Keratinocyte (primary cell): ENCODE data around the gene HYDIN. TPM values are rescaled to one million over a fixed set of nuclear protein-coding genes. Genes with fewer than 3 reads are reported as not detected.

Experiments used
- DNase-seq: peaks from one replicate; pipeline ENCODE4 v3.0.0-alpha.2; 2011; ENCODE audit warnings: low read depth, missing footprints, low spot score
- FAIRE-seq: peaks from 2 replicates; lab custom pipeline; 2011; peaks lifted over from hg19 to GRCh38; lab: Jason Lieb, UNC
- H2AFZ ChIP-seq: 2 replicates; pipeline ENCODE4 v1.6.0; 2012; ENCODE audit warnings: low read length, control low read depth, inconsistent platforms; ENCODE audit not compliant: control insufficient read depth
- H3K27ac ChIP-seq: 2 replicates; pipeline ENCODE4 v1.5.1; 2011; ENCODE audit warnings: low read length; ENCODE audit not compliant: control insufficient read depth, insufficient read depth
- H3K27me3 ChIP-seq: 3 replicates; pipeline ENCODE4 v1.6.0; 2011; ENCODE audit warnings: low read length; ENCODE audit not compliant: control insufficient read depth, insufficient read depth; ENCODE audit errors: extremely low read depth
- H3K36me3 ChIP-seq, 2 experiments: 2 replicates in 1 of 2; 3 replicates in 1 of 2; pipeline ENCODE4 v1.5.1; 2011; ENCODE audit warnings: low read length in 2 of 2, mild to moderate bottlenecking in 1 of 2; ENCODE audit not compliant: control insufficient read depth in 2 of 2, insufficient read depth in 2 of 2; ENCODE audit errors: extremely low read depth in 1 of 2
- H3K4me1 ChIP-seq: 3 replicates; pipeline ENCODE4 v1.5.1; 2011; ENCODE audit warnings: low read length; ENCODE audit not compliant: control insufficient read depth, insufficient read depth; ENCODE audit errors: extremely low read depth
- H3K4me2 ChIP-seq: 3 replicates; pipeline ENCODE4 v1.6.0; 2011; ENCODE audit warnings: low read depth, low read length; ENCODE audit not compliant: control insufficient read depth, insufficient read depth; ENCODE audit errors: extremely low read depth
- H3K4me3 ChIP-seq, 3 experiments: fragments of 200-600 bp in 1 of 3; sonication (generic) in 1 of 3; 2 replicates in 2 of 3; 3 replicates in 1 of 3; pipeline ENCODE4 v1.5.1; 2011 to 2016; ENCODE audit warnings: low read length in 3 of 3, mild to moderate bottlenecking in 3 of 3, control low read depth in 2 of 3, inconsistent platforms in 1 of 3, low read depth in 1 of 3, mixed read lengths in 1 of 3, mixed run types in 1 of 3, moderate library complexity in 1 of 3; ENCODE audit not compliant: control insufficient read depth in 2 of 3, insufficient read depth in 2 of 3; ENCODE audit errors: extremely low read depth in 1 of 3
- H3K79me2 ChIP-seq: 2 replicates; pipeline ENCODE4 v1.6.0; 2012; ENCODE audit warnings: low read length; ENCODE audit not compliant: control insufficient read depth, insufficient read depth
- H3K9ac ChIP-seq: 3 replicates; pipeline ENCODE4 v1.6.0; 2011; ENCODE audit warnings: low read length; ENCODE audit not compliant: control insufficient read depth, insufficient read depth; ENCODE audit errors: extremely low read depth
- H3K9me1 ChIP-seq: 3 replicates; pipeline ENCODE4 v1.6.0; 2011; ENCODE audit warnings: low read length; ENCODE audit not compliant: control insufficient read depth, insufficient read depth; ENCODE audit errors: extremely low read depth
- H3K9me3 ChIP-seq: 2 replicates; pipeline ENCODE4 v1.5.1; 2012; ENCODE audit warnings: low read depth, low read length; ENCODE audit not compliant: control insufficient read depth
- H4K20me1 ChIP-seq: 3 replicates; pipeline ENCODE4 v1.6.0; 2011; ENCODE audit warnings: low read length; ENCODE audit not compliant: control insufficient read depth, insufficient read depth; ENCODE audit errors: extremely low read depth
- EZH2 ChIP-seq: IDR thresholded peaks from one replicate; pipeline ENCODE4 v1.6.1; 2012; ENCODE audit warnings: inconsistent platforms, mild to moderate bottlenecking, low read length, moderate library complexity
- dilution Hi-C: fragments of 300-500 bp; cut with MboI; formaldehyde crosslinking; loops from one replicate; pipeline ENCODE4 v1.7.0; 2020; ENCODE audit warnings: low sequenced_read_pairs; ENCODE audit not compliant: extremely low pct_ligation_motif_present
- polyA plus RNA-seq, 5 experiments: library from polyadenylated mRNA; depleted of rRNA in 3 of 5; stranded (reverse) in 3 of 5; stranded (forward) in 1 of 5; unstranded in 1 of 5; fragments of >200 nt; gene quantifications; 1 replicate in 1 of 5; 2 replicates in 3 of 5; 3 replicates in 1 of 5; pipeline versions ENCODE4 v1.2.1 to v1.2.3, GENCODE V29; 2011 to 2012; ENCODE audit warnings: missing spikeins in 2 of 5, low read depth in 1 of 5, low replicate concordance in 1 of 5
- TF ChIP-seq, protein P1 (sequence below), 3 experiments: IDR thresholded peaks in 1 of 3; conservative IDR thresholded peaks in 1 of 3; optimal IDR thresholded peaks in 1 of 3; 2 replicates in 2 of 3; 3 replicates in 1 of 3; pipeline versions ENCODE3 to v1.5.1; 2011; ENCODE audit warnings: low read length in 3 of 3, mild to moderate bottlenecking in 3 of 3, moderate library complexity in 2 of 3, control low read depth in 1 of 3, inconsistent platforms in 1 of 3; ENCODE audit not compliant: insufficient read depth in 2 of 3; ENCODE audit errors: extremely low read depth in 1 of 3

HYDIN gene
- polyA plus RNA-seq, 1 donor (not counting 4 experiments of a cell fraction or from before 2014, with no cell fraction given), result 0.49 TPM

DNA sequence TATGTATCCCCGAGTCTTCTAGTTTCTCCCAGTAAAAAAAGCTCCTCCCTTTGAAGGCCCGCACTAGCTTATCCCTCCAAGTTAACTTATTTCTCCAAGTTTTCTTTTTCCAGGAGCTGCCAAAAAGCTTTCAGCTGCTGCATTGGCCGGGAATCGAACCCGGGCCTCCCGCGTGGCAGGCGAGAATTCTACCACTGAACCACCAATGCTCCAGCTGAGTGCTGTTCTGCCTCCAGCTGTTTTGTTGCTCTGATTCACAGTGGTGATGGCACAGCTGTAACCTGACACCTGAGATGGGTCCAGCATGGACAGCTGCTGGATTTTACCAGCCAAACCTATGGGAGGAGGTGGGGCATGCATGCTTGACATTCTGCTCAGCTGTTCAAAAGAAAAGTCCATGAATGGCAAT, 451.6 kb downstream of the HYDIN start:
- H3K36me3 ChIP-seq, result peaks cover 24 to 31% of the 10 kb centered on the region in 2 experiments
- no peaks in the 10 kb centered on the region for H3K4me1 ChIP-seq
- no peak overlapping the region for H3K27ac ChIP-seq
- DNase-seq (peak; percentile 73), FAIRE-seq (peak; percentile 97)
- H3K9me3 ChIP-seq, result no peaks in the 10 kb centered on the region
- no peak overlapping the region for H3K4me3 ChIP-seq
- TF ChIP-seq, protein P1, sequence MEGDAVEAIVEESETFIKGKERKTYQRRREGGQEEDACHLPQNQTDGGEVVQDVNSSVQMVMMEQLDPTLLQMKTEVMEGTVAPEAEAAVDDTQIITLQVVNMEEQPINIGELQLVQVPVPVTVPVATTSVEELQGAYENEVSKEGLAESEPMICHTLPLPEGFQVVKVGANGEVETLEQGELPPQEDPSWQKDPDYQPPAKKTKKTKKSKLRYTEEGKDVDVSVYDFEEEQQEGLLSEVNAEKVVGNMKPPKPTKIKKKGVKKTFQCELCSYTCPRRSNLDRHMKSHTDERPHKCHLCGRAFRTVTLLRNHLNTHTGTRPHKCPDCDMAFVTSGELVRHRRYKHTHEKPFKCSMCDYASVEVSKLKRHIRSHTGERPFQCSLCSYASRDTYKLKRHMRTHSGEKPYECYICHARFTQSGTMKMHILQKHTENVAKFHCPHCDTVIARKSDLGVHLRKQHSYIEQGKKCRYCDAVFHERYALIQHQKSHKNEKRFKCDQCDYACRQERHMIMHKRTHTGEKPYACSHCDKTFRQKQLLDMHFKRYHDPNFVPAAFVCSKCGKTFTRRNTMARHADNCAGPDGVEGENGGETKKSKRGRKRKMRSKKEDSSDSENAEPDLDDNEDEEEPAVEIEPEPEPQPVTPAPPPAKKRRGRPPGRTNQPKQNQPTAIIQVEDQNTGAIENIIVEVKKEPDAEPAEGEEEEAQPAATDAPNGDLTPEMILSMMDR (optimal IDR thresholded peaks at IDR 0.05 in 1 of 3, IDR thresholded peaks at IDR 0.05 in 1 of 3, conservative IDR thresholded peaks at IDR 0.05 in 1 of 3; ENCODE audit: extremely low read depth in 1 of 3, insufficient read depth in 2 of 3, low read length in 3 of 3), result no peak
- no peak for TF ChIP-seq EZH2
- no peak overlapping the region for H3K4me2 ChIP-seq
- dilution Hi-C loops, result no loop called here
- H3K9ac ChIP-seq, result no peak overlapping the region
- no peaks in the 10 kb centered on the region for H3K9me1 ChIP-seq
- H4K20me1 ChIP-seq, result peaks cover 4% of the 10 kb centered on the region
- H3K27me3 ChIP-seq, result no peaks in the 10 kb centered on the region
- no peak overlapping the region for H2AFZ ChIP-seq
- no peaks in the 10 kb centered on the region for H3K79me2 ChIP-seq

DNA sequence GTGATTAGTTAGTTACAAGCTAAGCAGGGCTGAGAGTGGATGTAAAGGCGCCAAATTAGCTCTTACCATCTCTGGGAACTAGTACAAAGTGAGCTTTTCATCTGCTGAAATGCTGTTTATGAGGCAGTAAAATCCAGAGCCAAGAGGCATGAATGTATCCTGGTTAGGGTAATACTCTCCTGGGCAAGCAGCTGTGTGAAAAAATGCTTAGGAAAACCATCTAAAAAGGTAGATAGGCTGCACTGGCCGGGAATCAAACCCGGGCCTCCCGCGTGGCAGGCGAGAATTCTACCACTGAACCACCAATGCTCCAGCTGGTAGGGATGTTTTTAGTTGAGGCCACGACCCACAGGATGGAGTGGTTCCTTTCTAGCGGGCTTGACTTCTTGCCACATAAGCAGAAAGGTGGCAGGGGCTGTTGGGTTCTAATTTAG, 452.5 kb downstream of the HYDIN start:
- DNase-seq (no peak), FAIRE-seq (no peak)
- no peak overlapping the region for H3K4me3 ChIP-seq
- H3K9me3 ChIP-seq, result no peaks in the 10 kb centered on the region
- no peak overlapping the region for H3K4me2 ChIP-seq
- H3K79me2 ChIP-seq, result no peaks in the 10 kb centered on the region
- dilution Hi-C loops, result no loop called here
- TF ChIP-seq, protein P1 (optimal IDR thresholded peaks at IDR 0.05 in 1 of 3, IDR thresholded peaks at IDR 0.05 in 1 of 3, conservative IDR thresholded peaks at IDR 0.05 in 1 of 3; ENCODE audit: extremely low read depth in 1 of 3, insufficient read depth in 2 of 3, low read length in 3 of 3), result no peak
- no peak for TF ChIP-seq EZH2
- H4K20me1 ChIP-seq, result peaks cover 4% of the 10 kb centered on the region
- H3K36me3 ChIP-seq, result peaks cover 16 to 26% of the 10 kb centered on the region in 2 experiments
- H3K9ac ChIP-seq, result no peak overlapping the region
- H3K4me1 ChIP-seq, result no peaks in the 10 kb centered on the region
- H3K9me1 ChIP-seq, result no peaks in the 10 kb centered on the region
- H3K27ac ChIP-seq, result no peak overlapping the region
- no peak overlapping the region for H2AFZ ChIP-seq
- no peaks in the 10 kb centered on the region for H3K27me3 ChIP-seq
